RWPE2 (cell line): ENCODE results near the gene UBE3C.
"Not testable (repeated sequence)": the region's sequence is repeated elsewhere in the genome, so short reads cannot be mapped to it uniquely, and the experiment has no call there.

ENCODE experiments used
- ATAC-seq: fragments of 200-7000 bp; cut with Tn5 transposase; 3 replicates; pipeline ENCODE4 v1.9.1; 2021; ENCODE audit warnings: low read depth
- DNase-seq: peaks from one replicate; pipeline ENCODE4 v3.0.0-alpha.2; 2020; ENCODE audit warnings: low spot score
- H3K27ac ChIP-seq: fragments of 450-650 bp; 2 replicates; pipeline ENCODE4 v1.5.1; 2017; ENCODE audit warnings: mild to moderate bottlenecking; ENCODE audit not compliant: poor library complexity, severe bottlenecking
- H3K27me3 ChIP-seq: fragments of 250-450 bp; sonication (Bioruptor Pico); 2 replicates; pipeline ENCODE4 v1.5.1; 2021; ENCODE audit warnings: mild to moderate bottlenecking, moderate library complexity; ENCODE audit not compliant: insufficient read depth, poor library complexity, severe bottlenecking
- H3K36me3 ChIP-seq: fragments of 250-450 bp; sonication (Bioruptor Pico); 2 replicates; pipeline ENCODE4 v1.5.1; 2020; ENCODE audit warnings: low read depth, mild to moderate bottlenecking, moderate library complexity
- H3K4me1 ChIP-seq: fragments of 250-450 bp; sonication (Bioruptor Pico); 2 replicates; pipeline ENCODE4 v1.5.1; 2021; ENCODE audit warnings: mild to moderate bottlenecking, moderate library complexity; ENCODE audit not compliant: insufficient read depth, poor library complexity, severe bottlenecking
- H3K4me3 ChIP-seq: fragments of 250-450 bp; sonication (Bioruptor Pico); 2 replicates; pipeline ENCODE4 v1.5.1; 2021; ENCODE audit warnings: mild to moderate bottlenecking, moderate library complexity; ENCODE audit not compliant: severe bottlenecking
- H3K9me3 ChIP-seq: fragments of 250-450 bp; sonication (Bioruptor Pico); 2 replicates; pipeline ENCODE4 v1.5.1; 2021; ENCODE audit warnings: mild to moderate bottlenecking, moderate library complexity; ENCODE audit not compliant: severe bottlenecking
- CTCF ChIP-seq: fragments of 450-650 bp; IDR thresholded peaks from one replicate; pipeline ENCODE4 v1.5.1; 2017; ENCODE audit warnings: mild to moderate bottlenecking, moderate library complexity; ENCODE audit not compliant: poor library complexity, severe bottlenecking

The UBE3C gene

GRCh38 chr7:157129907-157130460, 8.7 kb upstream of the UBE3C start:
- no peak for ATAC-seq
- no peak overlapping the region for H3K27ac ChIP-seq
- no peak for DNase-seq
- no peak for TF ChIP-seq CTCF
- no peaks in the 10 kb centered on the region for H3K9me3 ChIP-seq
- no peaks in the 10 kb centered on the region for H3K4me1 ChIP-seq
- H3K36me3 ChIP-seq: no peaks in the 10 kb centered on the region
- no peaks in the 10 kb centered on the region for H3K27me3 ChIP-seq
- H3K4me3 ChIP-seq: no peak overlapping the region

- not testable (repeated sequence) for H3K27me3 ChIP-seq, H3K36me3 ChIP-seq, H3K27ac ChIP-seq, ATAC-seq, H3K4me1 ChIP-seq, H3K9me3 ChIP-seq, H3K4me3 ChIP-seq, DNase-seq
Observed at GRCh38 chr7:157130849-157131248, 7.9 kb upstream of the UBE3C start.

- no peak for ATAC-seq
- TF ChIP-seq CTCF: no peak
- Histone ChIP-seq H3K36me3 (no peaks in the 10 kb centered on the region), H3K4me1 (peaks cover 9% of the 10 kb centered on the region), H3K9me3 (no peaks in the 10 kb centered on the region), H3K27me3 (no peaks in the 10 kb centered on the region), H3K4me3 (no peak overlapping the region), H3K27ac (no peak overlapping the region)
- no peak for DNase-seq
Observed at GRCh38 chr7:157132796-157133195, 5.9 kb upstream of the UBE3C start.

GRCh38 chr7:157133304-157133703, 5.4 kb upstream of the UBE3C start:
- Histone ChIP-seq H3K4me1 (peaks cover 12% of the 10 kb centered on the region), H3K27me3 (no peaks in the 10 kb centered on the region), H3K4me3 (no peak overlapping the region), H3K36me3 (no peaks in the 10 kb centered on the region), H3K27ac (no peak overlapping the region), H3K9me3 (no peaks in the 10 kb centered on the region)
- TF ChIP-seq CTCF: no peak
- no peak for ATAC-seq
- no peak for DNase-seq

- no peaks in the 10 kb centered on the region for H3K27me3 ChIP-seq
- no peak overlapping the region for H3K27ac ChIP-seq
- H3K4me3 ChIP-seq: no peak overlapping the region
- peaks cover 16% of the 10 kb centered on the region for H3K36me3 ChIP-seq
- peaks cover 19% of the 10 kb centered on the region for H3K4me1 ChIP-seq
- no peaks in the 10 kb centered on the region for H3K9me3 ChIP-seq
- TF ChIP-seq CTCF: peak; percentile 43
- peak; percentile 33 for ATAC-seq
- DNase-seq: no peak
Observed at GRCh38 chr7:157136372-157136771, 2.4 kb upstream of the UBE3C start.
